Esophagus squamous epithelium (tissue), 5 donors: ENCODE data around the gene PSMA5. TPM values are rescaled to one million over a fixed set of nuclear protein-coding genes. Genes with fewer than 3 reads are reported as not detected.

Source experiments
- DNase-seq: peaks from one replicate; lab custom pipeline; 2025; lab: John Stamatoyannopoulos, UW
- H3K27ac ChIP-seq, 4 donors: fragments of 200-600 bp; sonication (generic); one replicate each; pipeline ENCODE4 v1.5.1; 2016 to 2019; ENCODE audit warnings: mild to moderate bottlenecking in 1 of 4
- H3K27me3 ChIP-seq, 4 donors: fragments of 200-600 bp; sonication (generic); 1 replicate in 3 of 4; 2 replicates in 1 of 4; pipeline versions ENCODE4 v1.5.1 to v1.6.0; 2017 to 2021; ENCODE audit warnings: antibody characterized with exemption in 1 of 4
- H3K36me3 ChIP-seq, 3 donors: fragments of 200-600 bp; sonication (generic); one replicate each; pipeline ENCODE4 v1.5.1; 2016 to 2019
- H3K4me1 ChIP-seq, 3 donors: fragments of 200-600 bp; sonication (generic); one replicate each; pipeline ENCODE4 v1.5.1; 2017 to 2019
- H3K4me3 ChIP-seq, 4 donors: fragments of 200-600 bp; sonication (generic); 1 replicate in 3 of 4; 2 replicates in 1 of 4; pipeline ENCODE4 v1.5.1; 2016 to 2019; ENCODE audit warnings: mild to moderate bottlenecking in 2 of 4, moderate library complexity in 1 of 4
- H3K9me3 ChIP-seq, 3 donors: fragments of 200-600 bp; sonication (generic); one replicate each; pipeline ENCODE4 v1.5.1; 2016 to 2019
- POLR2A ChIP-seq, 4 donors: fragments of 450-650 bp; IDR thresholded peaks; one replicate each; pipeline ENCODE4 v1.6.1; 2017; ENCODE audit warnings: antibody characterized with exemption in 4 of 4, mild to moderate bottlenecking in 4 of 4, moderate library complexity in 3 of 4
- WGBS, 2 donors: methylation state at CpG; one replicate each; pipeline ENCODE4 v1.1.5; 2018; 5-methylcytosine and 5-hydroxymethylcytosine counted together
- intact Hi-C: fragments of 100-400 bp; cut with DNase I; formaldehyde crosslinking; loops from one replicate; pipeline ENCODE4 v1.15.0; 2022
- total RNA-seq, 4 donors: library from RNA; depleted of rRNA; stranded (reverse); fragments of >200 nt; gene quantifications; one replicate each; pipeline ENCODE4 v1.1.0, GENCODE V29; 2016
- TF ChIP-seq, protein P1 (sequence below), 6 experiments: fragments of 450-650 bp in 4 of 6; fragments of 200-600 bp in 2 of 6; sonication (generic) in 2 of 6; IDR thresholded peaks; one replicate each; pipeline ENCODE4 v1.5.1; 2016 to 2019; ENCODE audit warnings: antibody characterized with exemption in 6 of 6, mild to moderate bottlenecking in 4 of 6, moderate library complexity in 4 of 6
- donor health status: DM: yes; HTN: yes; CAD: no.

Gene PSMA5
- total RNA-seq, 4 donors from 2014 or later = 31.5 to 57.7 (median 46.8) TPM

- 89 to 100% methylated on average over 1 of the region's 1 CpG for WGBS, 2 donors
- intact Hi-C loops = no loop called here
- Histone ChIP-seq H3K27me3 (no peaks in the 10 kb centered on the region), H3K36me3 (peaks cover 0 to 32% (median 0%) of the 10 kb centered on the region in 3 donors), H3K27ac (peak overlapping the region; percentile 49 to 86 (median 76)), H3K4me1 (peaks cover 0 to 50% (median 11%) of the 10 kb centered on the region in 3 donors), H3K9me3 (no peaks in the 10 kb centered on the region), H3K4me3 (no peak overlapping the region)
- no peak for DNase-seq
- TF ChIP-seq, protein P1, sequence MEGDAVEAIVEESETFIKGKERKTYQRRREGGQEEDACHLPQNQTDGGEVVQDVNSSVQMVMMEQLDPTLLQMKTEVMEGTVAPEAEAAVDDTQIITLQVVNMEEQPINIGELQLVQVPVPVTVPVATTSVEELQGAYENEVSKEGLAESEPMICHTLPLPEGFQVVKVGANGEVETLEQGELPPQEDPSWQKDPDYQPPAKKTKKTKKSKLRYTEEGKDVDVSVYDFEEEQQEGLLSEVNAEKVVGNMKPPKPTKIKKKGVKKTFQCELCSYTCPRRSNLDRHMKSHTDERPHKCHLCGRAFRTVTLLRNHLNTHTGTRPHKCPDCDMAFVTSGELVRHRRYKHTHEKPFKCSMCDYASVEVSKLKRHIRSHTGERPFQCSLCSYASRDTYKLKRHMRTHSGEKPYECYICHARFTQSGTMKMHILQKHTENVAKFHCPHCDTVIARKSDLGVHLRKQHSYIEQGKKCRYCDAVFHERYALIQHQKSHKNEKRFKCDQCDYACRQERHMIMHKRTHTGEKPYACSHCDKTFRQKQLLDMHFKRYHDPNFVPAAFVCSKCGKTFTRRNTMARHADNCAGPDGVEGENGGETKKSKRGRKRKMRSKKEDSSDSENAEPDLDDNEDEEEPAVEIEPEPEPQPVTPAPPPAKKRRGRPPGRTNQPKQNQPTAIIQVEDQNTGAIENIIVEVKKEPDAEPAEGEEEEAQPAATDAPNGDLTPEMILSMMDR (IDR thresholded peaks at IDR 0.05) = no peak
- no peak for TF ChIP-seq POLR2A (IDR thresholded peaks at IDR 0.05)
Observed at GRCh38 chr1:109368464-109368863, 57.8 kb downstream of the PSMA5 start.

GRCh38 chr1:109367626-109368025, 58.6 kb downstream of the PSMA5 start:
- Histone ChIP-seq H3K4me1 (peaks cover 0 to 42% (median 11%) of the 10 kb centered on the region in 3 donors), H3K9me3 (no peaks in the 10 kb centered on the region), H3K27ac (peak overlapping the region in 3 of 4 donors; percentile 41 to 86 (median 74)), H3K36me3 (peaks cover 0 to 32% (median 0%) of the 10 kb centered on the region in 3 donors), H3K4me3 (no peak overlapping the region), H3K27me3 (no peaks in the 10 kb centered on the region)
- no peak for TF ChIP-seq POLR2A (IDR thresholded peaks at IDR 0.05)
- TF ChIP-seq, protein P1 (IDR thresholded peaks at IDR 0.05) = no peak
- DNase-seq = no peak
- intact Hi-C loops = no loop called here
- 93 to 94% methylated on average over 3 of the region's 3 CpGs for WGBS, 2 donors

GRCh38 chr1:109365642-109366204, 60.5 kb downstream of the PSMA5 start:
- DNase-seq = no peak
- no peak overlapping the region for H3K4me3 ChIP-seq
- TF ChIP-seq POLR2A (IDR thresholded peaks at IDR 0.05) = no peak
- TF ChIP-seq, protein P1 (IDR thresholded peaks at IDR 0.05) = no peak
- no peaks in the 10 kb centered on the region for H3K27me3 ChIP-seq
- peaks cover 3 to 25% (median 6%) of the 10 kb centered on the region in 3 donors for H3K4me1 ChIP-seq
- 57 to 72% methylated on average over 2 of the region's 2 CpGs for WGBS, 2 donors
- H3K27ac ChIP-seq = peak overlapping the region in 1 of 4 donors; percentile 30
- intact Hi-C loops = no loop called here
- H3K9me3 ChIP-seq = no peaks in the 10 kb centered on the region
- peaks cover 0 to 32% (median 0%) of the 10 kb centered on the region in 3 donors for H3K36me3 ChIP-seq

- no peak for DNase-seq
- 44 to 45% methylated on average over 1 of the region's 1 CpG for WGBS, 2 donors
- TF ChIP-seq POLR2A (IDR thresholded peaks at IDR 0.05) = no peak
- TF ChIP-seq, protein P1 (IDR thresholded peaks at IDR 0.05) = no peak
- Histone ChIP-seq H3K27me3 (no peaks in the 10 kb centered on the region), H3K4me3 (no peak overlapping the region), H3K9me3 (no peaks in the 10 kb centered on the region), H3K27ac (peak overlapping the region in 1 of 4 donors; percentile 20), H3K4me1 (peaks cover 0 to 7% (median 4%) of the 10 kb centered on the region in 3 donors), H3K36me3 (peaks cover 0 to 18% (median 0%) of the 10 kb centered on the region in 3 donors)
- intact Hi-C loops = no loop called here
Observed at GRCh38 chr1:109361649-109362048, 64.6 kb downstream of the PSMA5 start.

GRCh38 chr1:109361069-109361468, 65.2 kb downstream of the PSMA5 start:
- Histone ChIP-seq H3K4me3 (no peak overlapping the region), H3K9me3 (no peaks in the 10 kb centered on the region), H3K36me3 (peaks cover 0 to 12% (median 0%) of the 10 kb centered on the region in 3 donors), H3K27me3 (no peaks in the 10 kb centered on the region), H3K27ac (no peak overlapping the region), H3K4me1 (peaks cover 0 to 7% (median 4%) of the 10 kb centered on the region in 3 donors)
- intact Hi-C loops = no loop called here
- TF ChIP-seq, protein P1 (IDR thresholded peaks at IDR 0.05) = no peak
- no peak for TF ChIP-seq POLR2A (IDR thresholded peaks at IDR 0.05)
- 63 to 80% methylated on average over 2 of the region's 2 CpGs for WGBS, 2 donors
- DNase-seq = no peak
